ENCODE results near the gene ICAM5. TPM values are rescaled to one million over a fixed set of nuclear protein-coding genes. Genes with fewer than 3 reads are reported as not detected.

Gene ICAM5
- total and polyA plus RNA-seq, 9 of the 15 experiments (the other 6 are each of a cell fraction or from before 2014, with no cell fraction given): 0.10 to 114 (median 13.7) TPM

DNA sequence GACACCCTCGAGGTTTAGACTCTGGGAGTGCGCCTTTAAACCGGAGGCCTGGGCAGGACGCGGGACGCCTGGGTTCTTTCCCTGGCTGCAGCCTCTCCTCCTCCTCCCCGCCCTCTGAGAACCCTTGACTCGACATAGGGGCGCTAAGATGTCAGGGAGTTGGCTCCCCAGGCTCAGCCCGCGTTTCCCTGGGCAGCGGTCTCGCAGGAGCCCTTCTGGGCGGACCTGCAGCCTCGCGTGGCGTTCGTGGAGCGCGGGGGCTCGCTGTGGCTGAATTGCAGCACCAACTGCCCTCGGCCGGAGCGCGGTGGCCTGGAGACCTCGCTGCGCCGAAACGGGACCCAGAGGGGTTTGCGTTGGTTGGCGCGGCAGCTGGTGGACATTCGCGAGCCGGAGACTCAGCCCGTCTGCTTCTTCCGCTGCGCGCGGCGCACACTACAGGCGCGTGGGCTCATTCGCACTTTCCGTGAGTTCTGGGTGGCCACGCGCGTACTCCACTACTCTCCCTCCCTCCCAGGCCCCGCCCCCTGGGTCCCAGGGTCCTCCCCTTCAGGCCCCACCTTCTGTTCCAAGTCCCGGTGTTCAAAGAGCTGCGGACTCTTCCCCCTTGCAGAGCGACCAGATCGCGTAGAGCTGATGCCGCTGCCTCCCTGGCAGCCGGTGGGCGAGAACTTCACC, 1.3 kb downstream of the ICAM5 start (continued):
- TF ChIP-seq, protein P1, sequence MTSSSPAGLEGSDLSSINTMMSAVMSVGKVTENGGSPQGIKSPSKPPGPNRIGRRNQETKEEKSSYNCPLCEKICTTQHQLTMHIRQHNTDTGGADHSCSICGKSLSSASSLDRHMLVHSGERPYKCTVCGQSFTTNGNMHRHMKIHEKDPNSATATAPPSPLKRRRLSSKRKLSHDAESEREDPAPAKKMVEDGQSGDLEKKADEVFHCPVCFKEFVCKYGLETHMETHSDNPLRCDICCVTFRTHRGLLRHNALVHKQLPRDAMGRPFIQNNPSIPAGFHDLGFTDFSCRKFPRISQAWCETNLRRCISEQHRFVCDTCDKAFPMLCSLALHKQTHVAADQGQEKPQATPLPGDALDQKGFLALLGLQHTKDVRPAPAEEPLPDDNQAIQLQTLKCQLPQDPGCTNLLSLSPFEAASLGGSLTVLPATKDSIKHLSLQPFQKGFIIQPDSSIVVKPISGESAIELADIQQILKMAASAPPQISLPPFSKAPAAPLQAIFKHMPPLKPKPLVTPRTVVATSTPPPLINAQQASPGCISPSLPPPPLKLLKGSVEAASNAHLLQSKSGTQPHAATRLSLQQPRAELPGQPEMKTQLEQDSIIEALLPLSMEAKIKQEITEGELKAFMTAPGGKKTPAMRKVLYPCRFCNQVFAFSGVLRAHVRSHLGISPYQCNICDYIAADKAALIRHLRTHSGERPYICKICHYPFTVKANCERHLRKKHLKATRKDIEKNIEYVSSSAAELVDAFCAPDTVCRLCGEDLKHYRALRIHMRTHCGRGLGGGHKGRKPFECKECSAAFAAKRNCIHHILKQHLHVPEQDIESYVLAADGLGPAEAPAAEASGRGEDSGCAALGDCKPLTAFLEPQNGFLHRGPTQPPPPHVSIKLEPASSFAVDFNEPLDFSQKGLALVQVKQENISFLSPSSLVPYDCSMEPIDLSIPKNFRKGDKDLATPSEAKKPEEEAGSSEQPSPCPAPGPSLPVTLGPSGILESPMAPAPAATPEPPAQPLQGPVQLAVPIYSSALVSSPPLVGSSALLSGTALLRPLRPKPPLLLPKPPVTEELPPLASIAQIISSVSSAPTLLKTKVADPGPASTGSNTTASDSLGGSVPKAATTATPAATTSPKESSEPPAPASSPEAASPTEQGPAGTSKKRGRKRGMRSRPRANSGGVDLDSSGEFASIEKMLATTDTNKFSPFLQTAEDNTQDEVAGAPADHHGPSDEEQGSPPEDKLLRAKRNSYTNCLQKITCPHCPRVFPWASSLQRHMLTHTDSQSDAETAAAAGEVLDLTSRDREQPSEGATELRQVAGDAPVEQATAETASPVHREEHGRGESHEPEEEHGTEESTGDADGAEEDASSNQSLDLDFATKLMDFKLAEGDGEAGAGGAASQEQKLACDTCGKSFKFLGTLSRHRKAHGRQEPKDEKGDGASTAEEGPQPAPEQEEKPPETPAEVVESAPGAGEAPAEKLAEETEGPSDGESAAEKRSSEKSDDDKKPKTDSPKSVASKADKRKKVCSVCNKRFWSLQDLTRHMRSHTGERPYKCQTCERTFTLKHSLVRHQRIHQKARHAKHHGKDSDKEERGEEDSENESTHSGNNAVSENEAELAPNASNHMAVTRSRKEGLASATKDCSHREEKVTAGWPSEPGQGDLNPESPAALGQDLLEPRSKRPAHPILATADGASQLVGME (CRISPR knock-in tag; IDR thresholded peaks at IDR 0.05): 0 out of 2 replicates have a peak, but pooled peaks have one; percentile 15
- no peak for TF ChIP-seq CEBPG (CRISPR knock-in tag; IDR thresholded peaks at IDR 0.05)
- TF ChIP-seq CEBPG (tag; conservative IDR thresholded peaks at IDR 0.05 in 1 of 2, IDR thresholded peaks at IDR 0.05 in 1 of 2): no peak
- no peak for TF ChIP-seq NFXL1 (CRISPR knock-in tag; IDR thresholded peaks at IDR 0.05)
- TF ChIP-seq FOXM1 (IDR thresholded peaks at IDR 0.05; ENCODE audit: low read depth): no peak
- 0 out of 2 replicates have a peak, but pooled peaks have one; percentile 67 for TF ChIP-seq FOXM1 (CRISPR knock-in tag; IDR thresholded peaks at IDR 0.05; ENCODE audit: low read depth)
- TF ChIP-seq, protein P2, sequence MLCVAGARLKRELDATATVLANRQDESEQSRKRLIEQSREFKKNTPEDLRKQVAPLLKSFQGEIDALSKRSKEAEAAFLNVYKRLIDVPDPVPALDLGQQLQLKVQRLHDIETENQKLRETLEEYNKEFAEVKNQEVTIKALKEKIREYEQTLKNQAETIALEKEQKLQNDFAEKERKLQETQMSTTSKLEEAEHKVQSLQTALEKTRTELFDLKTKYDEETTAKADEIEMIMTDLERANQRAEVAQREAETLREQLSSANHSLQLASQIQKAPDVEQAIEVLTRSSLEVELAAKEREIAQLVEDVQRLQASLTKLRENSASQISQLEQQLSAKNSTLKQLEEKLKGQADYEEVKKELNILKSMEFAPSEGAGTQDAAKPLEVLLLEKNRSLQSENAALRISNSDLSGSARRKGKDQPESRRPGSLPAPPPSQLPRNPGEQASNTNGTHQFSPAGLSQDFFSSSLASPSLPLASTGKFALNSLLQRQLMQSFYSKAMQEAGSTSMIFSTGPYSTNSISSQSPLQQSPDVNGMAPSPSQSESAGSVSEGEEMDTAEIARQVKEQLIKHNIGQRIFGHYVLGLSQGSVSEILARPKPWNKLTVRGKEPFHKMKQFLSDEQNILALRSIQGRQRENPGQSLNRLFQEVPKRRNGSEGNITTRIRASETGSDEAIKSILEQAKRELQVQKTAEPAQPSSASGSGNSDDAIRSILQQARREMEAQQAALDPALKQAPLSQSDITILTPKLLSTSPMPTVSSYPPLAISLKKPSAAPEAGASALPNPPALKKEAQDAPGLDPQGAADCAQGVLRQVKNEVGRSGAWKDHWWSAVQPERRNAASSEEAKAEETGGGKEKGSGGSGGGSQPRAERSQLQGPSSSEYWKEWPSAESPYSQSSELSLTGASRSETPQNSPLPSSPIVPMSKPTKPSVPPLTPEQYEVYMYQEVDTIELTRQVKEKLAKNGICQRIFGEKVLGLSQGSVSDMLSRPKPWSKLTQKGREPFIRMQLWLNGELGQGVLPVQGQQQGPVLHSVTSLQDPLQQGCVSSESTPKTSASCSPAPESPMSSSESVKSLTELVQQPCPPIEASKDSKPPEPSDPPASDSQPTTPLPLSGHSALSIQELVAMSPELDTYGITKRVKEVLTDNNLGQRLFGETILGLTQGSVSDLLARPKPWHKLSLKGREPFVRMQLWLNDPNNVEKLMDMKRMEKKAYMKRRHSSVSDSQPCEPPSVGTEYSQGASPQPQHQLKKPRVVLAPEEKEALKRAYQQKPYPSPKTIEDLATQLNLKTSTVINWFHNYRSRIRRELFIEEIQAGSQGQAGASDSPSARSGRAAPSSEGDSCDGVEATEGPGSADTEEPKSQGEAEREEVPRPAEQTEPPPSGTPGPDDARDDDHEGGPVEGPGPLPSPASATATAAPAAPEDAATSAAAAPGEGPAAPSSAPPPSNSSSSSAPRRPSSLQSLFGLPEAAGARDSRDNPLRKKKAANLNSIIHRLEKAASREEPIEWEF (CRISPR knock-in tag; IDR thresholded peaks at IDR 0.05): no peak
- no peak for TF ChIP-seq PCBP2 (IDR thresholded peaks at IDR 0.05; ENCODE audit: low read depth, low read length, poor library complexity, severe bottlenecking)
- TF ChIP-seq, protein P3, sequence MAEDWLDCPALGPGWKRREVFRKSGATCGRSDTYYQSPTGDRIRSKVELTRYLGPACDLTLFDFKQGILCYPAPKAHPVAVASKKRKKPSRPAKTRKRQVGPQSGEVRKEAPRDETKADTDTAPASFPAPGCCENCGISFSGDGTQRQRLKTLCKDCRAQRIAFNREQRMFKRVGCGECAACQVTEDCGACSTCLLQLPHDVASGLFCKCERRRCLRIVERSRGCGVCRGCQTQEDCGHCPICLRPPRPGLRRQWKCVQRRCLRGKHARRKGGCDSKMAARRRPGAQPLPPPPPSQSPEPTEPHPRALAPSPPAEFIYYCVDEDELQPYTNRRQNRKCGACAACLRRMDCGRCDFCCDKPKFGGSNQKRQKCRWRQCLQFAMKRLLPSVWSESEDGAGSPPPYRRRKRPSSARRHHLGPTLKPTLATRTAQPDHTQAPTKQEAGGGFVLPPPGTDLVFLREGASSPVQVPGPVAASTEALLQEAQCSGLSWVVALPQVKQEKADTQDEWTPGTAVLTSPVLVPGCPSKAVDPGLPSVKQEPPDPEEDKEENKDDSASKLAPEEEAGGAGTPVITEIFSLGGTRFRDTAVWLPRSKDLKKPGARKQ (CRISPR knock-in tag; IDR thresholded peaks at IDR 0.05): no peak
- no peak for TF ChIP-seq ZNF121 (CRISPR knock-in tag; conservative IDR thresholded peaks at IDR 0.05)

Data from K562 (cell line).